ENCODE results near the gene LEFTY2. TPM values are rescaled to one million over a fixed set of nuclear protein-coding genes. Genes with fewer than 3 reads are reported as not detected.

Gene LEFTY2
- total RNA-seq, 1 donor from 2014 or later = 1.2 TPM

DNA sequence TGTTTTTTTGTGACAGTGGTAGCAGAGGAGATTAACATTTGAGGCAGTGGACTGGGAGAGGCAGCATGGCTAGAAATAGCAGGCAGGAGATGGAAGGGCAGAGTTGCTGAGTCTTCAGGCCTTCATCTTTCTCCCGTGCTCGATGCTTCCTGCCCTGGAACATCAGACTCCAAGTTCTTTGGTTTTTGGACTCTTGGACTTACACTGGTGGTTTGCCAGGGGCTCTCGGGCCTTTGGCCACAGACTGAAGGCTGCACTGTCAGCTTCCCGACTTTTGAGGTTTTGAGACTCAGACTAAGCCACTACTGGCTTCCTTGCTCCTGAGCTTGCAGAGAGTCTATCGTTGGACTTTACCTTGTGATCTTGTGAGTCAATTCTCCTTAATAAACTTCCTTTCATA lies 24.2 kb upstream of the LEFTY2 start:
- no peaks in the 10 kb centered on the region for H3K27me3 ChIP-seq (ENCODE audit: low read depth)
- no peaks in the 10 kb centered on the region for H3K9me3 ChIP-seq
- TF ChIP-seq, protein P1, sequence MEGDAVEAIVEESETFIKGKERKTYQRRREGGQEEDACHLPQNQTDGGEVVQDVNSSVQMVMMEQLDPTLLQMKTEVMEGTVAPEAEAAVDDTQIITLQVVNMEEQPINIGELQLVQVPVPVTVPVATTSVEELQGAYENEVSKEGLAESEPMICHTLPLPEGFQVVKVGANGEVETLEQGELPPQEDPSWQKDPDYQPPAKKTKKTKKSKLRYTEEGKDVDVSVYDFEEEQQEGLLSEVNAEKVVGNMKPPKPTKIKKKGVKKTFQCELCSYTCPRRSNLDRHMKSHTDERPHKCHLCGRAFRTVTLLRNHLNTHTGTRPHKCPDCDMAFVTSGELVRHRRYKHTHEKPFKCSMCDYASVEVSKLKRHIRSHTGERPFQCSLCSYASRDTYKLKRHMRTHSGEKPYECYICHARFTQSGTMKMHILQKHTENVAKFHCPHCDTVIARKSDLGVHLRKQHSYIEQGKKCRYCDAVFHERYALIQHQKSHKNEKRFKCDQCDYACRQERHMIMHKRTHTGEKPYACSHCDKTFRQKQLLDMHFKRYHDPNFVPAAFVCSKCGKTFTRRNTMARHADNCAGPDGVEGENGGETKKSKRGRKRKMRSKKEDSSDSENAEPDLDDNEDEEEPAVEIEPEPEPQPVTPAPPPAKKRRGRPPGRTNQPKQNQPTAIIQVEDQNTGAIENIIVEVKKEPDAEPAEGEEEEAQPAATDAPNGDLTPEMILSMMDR (IDR thresholded peaks at IDR 0.05) = no peak
- intact Hi-C loops (cut with DNase I) = no loop called here
- H3K27ac ChIP-seq = no peak overlapping the region
- H3K4me3 ChIP-seq = no peak overlapping the region
- no peaks in the 10 kb centered on the region for H3K36me3 ChIP-seq
- ATAC-seq = no peak
- no peaks in the 10 kb centered on the region for H3K4me1 ChIP-seq
- no peak for DNase-seq

DNA sequence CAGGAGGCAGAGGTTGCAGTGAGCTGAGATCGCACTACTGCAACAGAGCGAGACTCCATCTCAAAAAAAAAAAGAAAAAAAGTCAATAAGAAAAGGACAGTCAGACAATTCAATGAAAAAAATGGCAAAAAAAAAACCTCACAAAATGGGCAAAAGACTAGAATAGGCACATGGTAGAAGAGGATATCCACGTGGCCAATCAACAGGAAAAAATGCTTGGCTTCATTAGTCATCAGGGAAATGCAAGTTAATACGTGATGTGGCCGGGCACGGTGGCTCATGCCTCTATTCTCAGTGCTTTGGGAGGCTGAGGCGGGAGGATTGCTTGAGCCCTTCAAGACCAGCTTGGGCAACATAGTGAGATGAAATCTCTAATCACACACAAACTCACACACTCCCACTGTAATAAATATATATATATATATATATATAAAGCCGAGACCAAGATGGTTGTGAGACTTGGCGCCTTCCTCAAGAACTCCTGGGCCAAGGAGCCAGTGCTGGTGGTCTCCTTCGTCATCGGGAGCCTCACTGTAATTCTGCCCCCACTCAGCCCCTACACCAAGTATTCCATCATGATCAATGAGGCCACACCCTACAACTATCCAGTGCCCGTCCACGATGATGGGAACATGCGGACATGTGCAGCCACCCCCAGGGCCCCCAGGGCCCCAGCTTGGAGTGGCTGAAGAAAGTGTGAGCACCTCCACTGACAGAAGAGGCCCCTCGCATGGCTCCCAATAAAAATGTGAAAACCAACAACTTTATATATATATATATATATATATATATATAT lies 22.9 kb upstream of the LEFTY2 start:
- no peaks in the 10 kb centered on the region for H3K9me3 ChIP-seq

DNA sequence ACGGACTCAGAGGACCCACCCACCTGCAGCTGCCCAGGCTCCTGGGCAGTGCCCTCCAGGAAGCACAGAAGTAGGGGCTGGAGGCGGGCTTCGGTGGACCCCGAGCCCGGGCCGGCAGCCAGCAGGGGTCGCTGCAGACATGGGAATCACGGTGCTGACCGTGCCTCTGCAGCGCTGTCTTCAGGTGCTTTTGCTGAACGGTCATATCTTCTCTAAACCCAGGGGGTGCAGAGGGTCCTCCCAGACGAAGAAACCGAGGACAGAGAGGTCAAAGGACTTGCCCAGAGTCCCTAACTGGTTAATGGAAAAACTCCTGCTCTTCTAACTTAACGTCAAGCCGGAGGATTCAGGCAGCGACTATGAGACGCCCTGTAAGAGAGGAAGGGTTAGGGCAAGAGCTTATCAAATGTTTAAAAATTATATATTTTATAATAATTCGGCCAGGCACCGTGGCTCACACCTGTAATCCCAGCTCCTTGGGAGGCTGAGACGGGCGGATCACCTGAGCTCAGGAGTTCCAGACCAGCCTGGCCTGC lies 21.5 kb upstream of the LEFTY2 start:
- intact Hi-C loops (cut with DNase I) = no loop called here
- Histone ChIP-seq H3K4me3 (no peak overlapping the region), H3K9me3 (no peaks in the 10 kb centered on the region), H3K27ac (no peak overlapping the region), H3K4me1 (no peaks in the 10 kb centered on the region), H3K36me3 (no peaks in the 10 kb centered on the region), H3K27me3 (ENCODE audit: low read depth) (no peaks in the 10 kb centered on the region)
- peak; percentile 66 to 71 for ATAC-seq
- TF ChIP-seq, protein P1 (IDR thresholded peaks at IDR 0.05) = peak; percentile 77
- DNase-seq = peak; percentile 67

More for the DNA sequence above, 22.9 kb upstream of the LEFTY2 start:
- H3K27ac ChIP-seq = no peak overlapping the region
- H3K4me3 ChIP-seq = no peak overlapping the region
- H3K36me3 ChIP-seq = no peaks in the 10 kb centered on the region
- intact Hi-C loops (cut with DNase I) = no loop called here
- TF ChIP-seq, protein P1 (IDR thresholded peaks at IDR 0.05) = no peak
- no peak for DNase-seq
- no peaks in the 10 kb centered on the region for H3K27me3 ChIP-seq (ENCODE audit: low read depth)
- no peak for ATAC-seq
- H3K4me1 ChIP-seq = no peaks in the 10 kb centered on the region

DNA sequence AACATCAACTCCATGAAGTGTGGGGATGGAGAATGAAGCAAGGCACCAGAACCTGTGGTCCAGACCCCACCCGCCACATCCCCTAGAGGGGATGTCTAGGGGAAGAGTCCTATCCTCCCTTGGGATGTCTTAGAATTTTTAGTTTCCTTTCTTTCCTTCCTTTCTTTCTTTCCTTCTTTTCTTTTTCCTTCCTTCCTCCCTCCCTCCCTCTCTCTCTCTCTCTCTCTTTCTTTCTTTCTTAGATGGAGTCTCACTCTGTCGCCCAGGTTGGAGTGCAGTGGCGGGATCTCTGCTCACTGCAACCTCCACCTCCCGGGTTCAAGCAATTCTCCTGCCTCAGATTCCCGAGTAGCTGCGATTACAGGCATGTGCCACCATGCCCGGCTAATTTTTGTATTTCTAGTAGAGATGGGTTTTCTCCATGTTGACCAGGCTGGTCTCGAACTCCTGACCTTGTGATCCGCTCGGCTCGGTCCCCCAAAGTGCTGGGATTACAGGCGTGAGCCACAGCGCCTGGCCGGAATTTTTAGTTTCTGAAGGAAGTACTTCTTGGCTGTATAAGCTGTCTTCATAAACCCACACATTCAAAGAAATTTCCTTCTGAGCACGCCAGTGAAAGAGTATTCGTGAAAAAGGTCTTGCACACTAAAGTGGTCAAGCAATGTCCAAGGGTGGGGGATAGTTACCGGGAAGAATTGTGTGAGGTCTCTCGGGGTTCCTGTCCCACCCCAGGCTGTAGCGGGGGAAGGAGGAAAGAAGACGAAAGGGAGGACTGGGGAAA lies 20.8 kb upstream of the LEFTY2 start:
- no peaks in the 10 kb centered on the region for H3K9me3 ChIP-seq
- no peak for DNase-seq
- TF ChIP-seq, protein P1 (IDR thresholded peaks at IDR 0.05) = no peak
- no peaks in the 10 kb centered on the region for H3K27me3 ChIP-seq (ENCODE audit: low read depth)
- H3K4me1 ChIP-seq = no peaks in the 10 kb centered on the region
- H3K36me3 ChIP-seq = no peaks in the 10 kb centered on the region
- intact Hi-C loops (cut with DNase I) = no loop called here
- H3K27ac ChIP-seq = no peak overlapping the region
- ATAC-seq = no peak
- no peak overlapping the region for H3K4me3 ChIP-seq

DNA sequence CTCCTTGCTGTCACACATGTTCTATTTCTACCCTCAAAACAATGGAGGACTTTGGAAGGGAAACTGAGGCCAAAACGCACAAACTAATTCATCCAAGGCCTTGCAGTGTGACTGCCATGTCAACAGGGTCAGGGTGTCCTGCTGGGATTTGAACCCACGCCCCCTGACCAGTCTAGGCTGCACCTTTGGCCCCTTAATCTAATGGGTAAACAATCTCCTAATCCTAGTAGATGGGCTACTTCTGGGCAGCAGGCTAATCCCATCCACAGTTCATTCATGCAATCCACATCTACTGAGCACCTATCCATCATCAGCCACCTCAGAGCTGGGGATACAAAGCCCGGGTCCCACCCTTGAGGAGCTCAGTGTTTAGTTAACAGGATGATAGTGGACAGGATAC lies 17.0 kb upstream of the LEFTY2 start:
- TF ChIP-seq, protein P1 (IDR thresholded peaks at IDR 0.05) = no peak
- Histone ChIP-seq H3K4me3 (no peak overlapping the region), H3K27ac (no peak overlapping the region), H3K4me1 (no peaks in the 10 kb centered on the region), H3K27me3 (ENCODE audit: low read depth) (no peaks in the 10 kb centered on the region), H3K9me3 (no peaks in the 10 kb centered on the region), H3K36me3 (no peaks in the 10 kb centered on the region)
- DNase-seq (no peak), ATAC-seq (no peak)
- intact Hi-C loops (cut with DNase I) = no loop called here

All from lower lobe of right lung (tissue), 2 donors.